Measurements from ENCODE around the gene DUSP8. TPM values are rescaled to one million over a fixed set of nuclear protein-coding genes. Genes with fewer than 3 reads are reported as not detected.

Gene DUSP8
- polyA plus RNA-seq, 1 experiment: 1.5 TPM

GRCh38 chr11:1534171-1534570 lies 37.9 kb downstream of the DUSP8 start:
- peaks cover 6% of the 10 kb centered on the region for H3K27me3 ChIP-seq (ENCODE audit: control insufficient read depth, insufficient read depth, low read length)
- TF ChIP-seq CTCF (IDR thresholded peaks at IDR 0.05; ENCODE audit: low read depth, low read length): no peak
- H3K27ac ChIP-seq (ENCODE audit: low read depth, low read length): no peak overlapping the region
- ChIA-PET POLR2A (no interaction called here), CTCF (no interaction called here)
- H3K4me3 ChIP-seq (ENCODE audit: low read depth, low read length): no peak overlapping the region
- no peak for DNase-seq (ENCODE audit: low read depth, low spot score)
- peaks cover 3% of the 10 kb centered on the region for H3K9me3 ChIP-seq (ENCODE audit: control insufficient read depth, insufficient read depth, low read length)

DNA sequence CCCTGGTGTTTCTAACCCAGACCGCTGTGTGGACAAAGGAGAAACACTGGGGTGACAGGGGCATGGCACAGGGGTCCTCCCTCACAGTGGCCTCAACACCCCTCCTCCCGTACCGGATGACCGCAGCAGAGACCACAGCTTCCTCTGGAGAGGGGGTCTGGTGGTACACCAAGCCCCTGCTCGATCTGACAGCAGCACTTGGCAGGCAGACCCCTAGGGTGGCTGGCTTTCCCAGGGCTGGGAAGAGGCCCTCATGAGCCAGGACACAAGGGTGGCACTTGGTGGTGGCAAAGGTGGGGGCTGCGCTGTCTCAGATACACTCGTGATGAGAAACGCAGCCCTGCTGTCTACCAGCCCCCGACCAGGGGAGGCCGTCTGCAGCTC lies 38.7 kb downstream of the DUSP8 start:
- ChIA-PET POLR2A (no interaction called here), CTCF (no interaction called here)
- H3K4me3 ChIP-seq (ENCODE audit: low read depth, low read length): no peak overlapping the region
- TF ChIP-seq CTCF (IDR thresholded peaks at IDR 0.05; ENCODE audit: low read depth, low read length): no peak
- H3K27ac ChIP-seq (ENCODE audit: low read depth, low read length): no peak overlapping the region
- H3K9me3 ChIP-seq (ENCODE audit: control insufficient read depth, insufficient read depth, low read length): peaks cover 3% of the 10 kb centered on the region
- no peak for DNase-seq (ENCODE audit: low read depth, low spot score)
- peaks cover 3% of the 10 kb centered on the region for H3K27me3 ChIP-seq (ENCODE audit: control insufficient read depth, insufficient read depth, low read length)

GRCh38 chr11:1532606-1533341 lies 39.3 kb downstream of the DUSP8 start:
- Histone ChIP-seq H3K4me3 (ENCODE audit: low read depth, low read length) (no peak overlapping the region), H3K27me3 (ENCODE audit: control insufficient read depth, insufficient read depth, low read length) (no peaks in the 10 kb centered on the region), H3K27ac (ENCODE audit: low read depth, low read length) (no peak overlapping the region), H3K9me3 (ENCODE audit: control insufficient read depth, insufficient read depth, low read length) (no peaks in the 10 kb centered on the region; the same call in 1 of the 2 replicates)
- DNase-seq (ENCODE audit: low read depth, low spot score): no peak
- CTCF ChIA-PET: interaction anchor here (0.7 kb wide), 1 partner anchor 17 kb away, joined by 3 read pairs; no protein-coding TSS in a partner anchor
- POLR2A ChIA-PET: no interaction called here
- TF ChIP-seq CTCF (IDR thresholded peaks at IDR 0.05; ENCODE audit: low read depth, low read length): no peak

GRCh38 chr11:1532014-1532586 lies 40.0 kb downstream of the DUSP8 start:
- H3K27ac ChIP-seq (ENCODE audit: low read depth, low read length): no peak overlapping the region
- H3K9me3 ChIP-seq (ENCODE audit: control insufficient read depth, insufficient read depth, low read length): no peaks in the 10 kb centered on the region; the same call in 1 of the 2 replicates
- CTCF ChIA-PET: interaction anchor here (0.7 kb wide), 1 partner anchor 17 kb away, joined by 3 read pairs; no protein-coding TSS in a partner anchor
- H3K4me3 ChIP-seq (ENCODE audit: low read depth, low read length): no peak overlapping the region
- TF ChIP-seq CTCF (IDR thresholded peaks at IDR 0.05; ENCODE audit: low read depth, low read length): no peak
- POLR2A ChIA-PET: no interaction called here
- no peaks in the 10 kb centered on the region for H3K27me3 ChIP-seq (ENCODE audit: control insufficient read depth, insufficient read depth, low read length)
- DNase-seq (ENCODE audit: low read depth, low spot score): no peak

GRCh38 chr11:1531449-1532013 lies 40.5 kb downstream of the DUSP8 start:
- Histone ChIP-seq H3K9me3 (ENCODE audit: control insufficient read depth, insufficient read depth, low read length) (no peaks in the 10 kb centered on the region; the same call in 1 of the 2 replicates), H3K27ac (ENCODE audit: low read depth, low read length) (no peak overlapping the region), H3K27me3 (ENCODE audit: control insufficient read depth, insufficient read depth, low read length) (no peaks in the 10 kb centered on the region), H3K4me3 (ENCODE audit: low read depth, low read length) (no peak overlapping the region)
- POLR2A ChIA-PET: no interaction called here
- DNase-seq (ENCODE audit: low read depth, low spot score): no peak
- CTCF ChIA-PET: no interaction called here
- TF ChIP-seq CTCF (IDR thresholded peaks at IDR 0.05; ENCODE audit: low read depth, low read length): no peak
